Measurements from ENCODE around the gene ITPR2. TPM values are rescaled to one million over a fixed set of nuclear protein-coding genes. Genes with fewer than 3 reads are reported as not detected.

Gene ITPR2
- total RNA-seq, 3 donors from 2014 or later (not counting 1 experiment from before 2014, with no cell fraction given): 59.1 to 70.7 (median 68.2) TPM

DNA sequence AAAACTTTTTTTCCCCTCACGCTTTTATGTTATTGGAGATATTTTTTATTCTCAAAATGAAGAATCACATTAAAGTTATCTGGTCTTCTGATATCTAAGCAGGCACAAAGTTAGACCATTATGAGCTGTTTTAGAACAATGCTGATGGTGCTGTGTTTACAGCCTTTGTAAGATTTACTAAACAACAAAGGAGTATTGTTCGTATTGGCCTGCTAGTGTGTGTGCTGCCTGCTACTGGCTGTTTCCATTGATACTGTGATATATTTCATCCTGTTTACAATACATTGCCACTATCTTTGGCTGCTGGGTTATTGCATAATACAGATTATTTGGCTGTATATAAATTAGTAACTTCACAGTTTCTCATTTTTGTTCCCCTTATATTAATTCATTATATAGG lies 220.8 kb downstream of the ITPR2 start:
- no peaks in the 10 kb centered on the region for H3K9me3 ChIP-seq (ENCODE audit: control insufficient read depth, insufficient read depth, low read length)
- Mint-ChIP-seq H3K27me3 (ENCODE audit: low read depth in 2 of 2) (no peaks in the 10 kb centered on the region), H3K9me3 (no peaks in the 10 kb centered on the region), H3K4me1 (peaks cover 0 to 11% of the 10 kb centered on the region in 2 donors), H3K4me3 (no peak overlapping the region), H3K36me3 (no peaks in the 10 kb centered on the region), H3K27ac (no peak overlapping the region)
- H3K4me3 ChIP-seq (ENCODE audit: low read length): no peak overlapping the region
- H3K27ac ChIP-seq (ENCODE audit: low read length): no peak overlapping the region
- no peaks in the 10 kb centered on the region for H3K36me3 ChIP-seq (ENCODE audit: control insufficient read depth, insufficient read depth, low read length)
- TF ChIP-seq, protein P1, sequence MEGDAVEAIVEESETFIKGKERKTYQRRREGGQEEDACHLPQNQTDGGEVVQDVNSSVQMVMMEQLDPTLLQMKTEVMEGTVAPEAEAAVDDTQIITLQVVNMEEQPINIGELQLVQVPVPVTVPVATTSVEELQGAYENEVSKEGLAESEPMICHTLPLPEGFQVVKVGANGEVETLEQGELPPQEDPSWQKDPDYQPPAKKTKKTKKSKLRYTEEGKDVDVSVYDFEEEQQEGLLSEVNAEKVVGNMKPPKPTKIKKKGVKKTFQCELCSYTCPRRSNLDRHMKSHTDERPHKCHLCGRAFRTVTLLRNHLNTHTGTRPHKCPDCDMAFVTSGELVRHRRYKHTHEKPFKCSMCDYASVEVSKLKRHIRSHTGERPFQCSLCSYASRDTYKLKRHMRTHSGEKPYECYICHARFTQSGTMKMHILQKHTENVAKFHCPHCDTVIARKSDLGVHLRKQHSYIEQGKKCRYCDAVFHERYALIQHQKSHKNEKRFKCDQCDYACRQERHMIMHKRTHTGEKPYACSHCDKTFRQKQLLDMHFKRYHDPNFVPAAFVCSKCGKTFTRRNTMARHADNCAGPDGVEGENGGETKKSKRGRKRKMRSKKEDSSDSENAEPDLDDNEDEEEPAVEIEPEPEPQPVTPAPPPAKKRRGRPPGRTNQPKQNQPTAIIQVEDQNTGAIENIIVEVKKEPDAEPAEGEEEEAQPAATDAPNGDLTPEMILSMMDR (IDR thresholded peaks at IDR 0.05): no peak
- DNase-seq (no peak), ATAC-seq (no peak)
- WGBS (ENCODE audit: insufficient coverage): no CpG with 5 or more reads among the region's 2 CpGs
- H3K27me3 ChIP-seq (ENCODE audit: control insufficient read depth, insufficient read depth, low read length): no peaks in the 10 kb centered on the region
- intact Hi-C loops (cut with micrococcal nuclease): no loop called here
- no peaks in the 10 kb centered on the region for H3K4me1 ChIP-seq (ENCODE audit: control insufficient read depth, insufficient read depth, low read length)

DNA sequence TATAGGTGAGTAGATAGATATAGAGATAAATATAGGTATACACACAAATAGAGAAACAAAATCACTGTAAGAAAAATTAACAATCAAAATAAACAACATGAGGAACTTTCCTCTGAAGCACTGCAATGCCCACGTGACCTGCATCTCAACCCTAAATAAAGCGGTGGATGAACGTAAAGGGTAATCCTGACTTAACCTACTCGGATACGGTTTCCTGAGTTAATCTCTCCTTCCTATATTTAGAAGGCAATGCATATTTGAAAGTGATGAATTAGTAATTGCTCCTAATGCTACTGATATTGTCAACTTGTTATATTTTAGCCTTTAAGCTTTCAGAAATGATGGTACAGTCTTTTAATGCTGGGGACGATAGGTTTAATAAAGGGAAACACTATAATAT lies 221.4 kb downstream of the ITPR2 start:
- H3K36me3 ChIP-seq (ENCODE audit: control insufficient read depth, insufficient read depth, low read length): no peaks in the 10 kb centered on the region
- intact Hi-C loops (cut with micrococcal nuclease): no loop called here
- no peak overlapping the region for H3K4me3 Mint-ChIP-seq
- no peak overlapping the region for H3K4me3 ChIP-seq (ENCODE audit: low read length)
- H3K4me1 Mint-ChIP-seq: peaks cover 0 to 11% of the 10 kb centered on the region in 2 donors
- TF ChIP-seq, protein P1 (IDR thresholded peaks at IDR 0.05): no peak
- no peaks in the 10 kb centered on the region for H3K4me1 ChIP-seq (ENCODE audit: control insufficient read depth, insufficient read depth, low read length)
- no peaks in the 10 kb centered on the region for H3K27me3 ChIP-seq (ENCODE audit: control insufficient read depth, insufficient read depth, low read length)
- 100% methylated on average over 3 of the region's 6 CpGs for WGBS (ENCODE audit: insufficient coverage)
- ATAC-seq (no peak), DNase-seq (no peak)
- no peaks in the 10 kb centered on the region for H3K27me3 Mint-ChIP-seq (ENCODE audit: low read depth in 2 of 2)
- no peaks in the 10 kb centered on the region for H3K36me3 Mint-ChIP-seq
- no peak overlapping the region for H3K27ac ChIP-seq (ENCODE audit: low read length)
- peak overlapping the region in 1 of 2 donors; percentile 8 for H3K27ac Mint-ChIP-seq
- no peaks in the 10 kb centered on the region for H3K9me3 Mint-ChIP-seq
- no peaks in the 10 kb centered on the region for H3K9me3 ChIP-seq (ENCODE audit: control insufficient read depth, insufficient read depth, low read length)

DNA sequence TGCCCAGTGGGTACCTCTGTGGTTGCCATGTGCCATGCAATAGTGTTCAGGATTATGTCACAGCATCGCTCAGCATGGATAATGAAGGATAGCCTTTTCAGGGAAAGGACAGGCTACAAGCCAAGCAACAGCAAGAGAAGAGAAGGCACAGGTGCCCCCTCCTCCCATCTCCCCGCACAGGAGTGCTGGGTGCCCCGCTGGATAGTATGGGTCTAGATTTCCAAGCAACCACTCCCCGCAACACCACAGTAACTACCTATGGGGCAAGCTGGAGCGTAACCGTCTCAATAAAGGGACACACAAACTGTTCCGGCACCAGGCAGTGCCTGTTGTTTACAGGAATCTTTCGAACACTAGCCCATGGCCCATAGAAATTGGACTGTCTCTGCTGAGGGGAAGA lies 222.2 kb downstream of the ITPR2 start:
- DNase-seq (no peak), ATAC-seq (no peak)
- Mint-ChIP-seq H3K4me1 (peaks cover 0 to 11% of the 10 kb centered on the region in 2 donors), H3K4me3 (no peak overlapping the region), H3K27me3 (ENCODE audit: low read depth in 2 of 2) (no peaks in the 10 kb centered on the region), H3K36me3 (no peaks in the 10 kb centered on the region), H3K9me3 (no peaks in the 10 kb centered on the region), H3K27ac (no peak overlapping the region)
- no peaks in the 10 kb centered on the region for H3K9me3 ChIP-seq (ENCODE audit: control insufficient read depth, insufficient read depth, low read length)
- intact Hi-C loops (cut with micrococcal nuclease): no loop called here
- no peaks in the 10 kb centered on the region for H3K4me1 ChIP-seq (ENCODE audit: control insufficient read depth, insufficient read depth, low read length)
- no peak overlapping the region for H3K27ac ChIP-seq (ENCODE audit: low read length)
- TF ChIP-seq, protein P1 (IDR thresholded peaks at IDR 0.05): no peak
- no peaks in the 10 kb centered on the region for H3K36me3 ChIP-seq (ENCODE audit: control insufficient read depth, insufficient read depth, low read length)
- WGBS (ENCODE audit: insufficient coverage): 98% methylated on average over 7 of the region's 8 CpGs
- H3K27me3 ChIP-seq (ENCODE audit: control insufficient read depth, insufficient read depth, low read length): no peaks in the 10 kb centered on the region
- no peak overlapping the region for H3K4me3 ChIP-seq (ENCODE audit: low read length)

DNA sequence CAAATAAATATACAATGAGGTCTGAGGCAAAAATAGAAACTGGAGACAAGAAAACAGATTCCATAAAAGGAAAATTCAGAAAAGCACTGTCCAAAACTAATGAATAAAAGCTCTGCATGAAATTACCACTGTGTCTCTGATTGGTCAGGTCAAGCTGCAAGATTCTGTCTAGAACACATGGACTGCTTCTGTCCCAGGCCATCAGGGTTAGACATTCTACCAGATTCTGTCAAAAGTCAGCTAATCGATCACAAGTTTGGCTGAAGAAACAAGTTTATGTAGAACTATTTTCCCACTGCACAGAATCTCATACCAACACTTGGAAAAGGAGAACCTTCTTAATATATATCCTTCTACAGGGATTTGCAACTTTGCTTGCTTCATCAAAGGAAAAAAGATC lies 223.0 kb downstream of the ITPR2 start:
- no peaks in the 10 kb centered on the region for H3K4me1 ChIP-seq (ENCODE audit: control insufficient read depth, insufficient read depth, low read length)
- no peaks in the 10 kb centered on the region for H3K36me3 ChIP-seq (ENCODE audit: control insufficient read depth, insufficient read depth, low read length)
- no peaks in the 10 kb centered on the region for H3K27me3 ChIP-seq (ENCODE audit: control insufficient read depth, insufficient read depth, low read length)
- Mint-ChIP-seq H3K27ac (no peak overlapping the region), H3K9me3 (no peaks in the 10 kb centered on the region), H3K36me3 (no peaks in the 10 kb centered on the region), H3K27me3 (ENCODE audit: low read depth in 2 of 2) (no peaks in the 10 kb centered on the region), H3K4me1 (peaks cover 0 to 11% of the 10 kb centered on the region in 2 donors), H3K4me3 (no peak overlapping the region)
- 100% methylated on average over 1 of the region's 1 CpG for WGBS (ENCODE audit: insufficient coverage)
- intact Hi-C loops (cut with micrococcal nuclease): no loop called here
- no peak overlapping the region for H3K4me3 ChIP-seq (ENCODE audit: low read length)
- H3K9me3 ChIP-seq (ENCODE audit: control insufficient read depth, insufficient read depth, low read length): no peaks in the 10 kb centered on the region
- no peak overlapping the region for H3K27ac ChIP-seq (ENCODE audit: low read length)
- ATAC-seq: no peak
- TF ChIP-seq, protein P1 (IDR thresholded peaks at IDR 0.05): no peak
- no peak for DNase-seq
